Fibroblast of the conjunctiva (primary cell): ENCODE results near the gene TCEA2.

Experiments
- DNase-seq: peaks from one replicate; pipeline ENCODE4 v3.0.0-alpha.2; 2010; ENCODE audit warnings: low read depth

The TCEA2 gene

GRCh38 chr20:64093013-64093503 is 30.1 kb downstream of the TCEA2 start:
- DNase-seq, result no peak

GRCh38 chr20:64095455-64095854 is 32.5 kb downstream of the TCEA2 start:
- DNase-seq, result no peak

DNA sequence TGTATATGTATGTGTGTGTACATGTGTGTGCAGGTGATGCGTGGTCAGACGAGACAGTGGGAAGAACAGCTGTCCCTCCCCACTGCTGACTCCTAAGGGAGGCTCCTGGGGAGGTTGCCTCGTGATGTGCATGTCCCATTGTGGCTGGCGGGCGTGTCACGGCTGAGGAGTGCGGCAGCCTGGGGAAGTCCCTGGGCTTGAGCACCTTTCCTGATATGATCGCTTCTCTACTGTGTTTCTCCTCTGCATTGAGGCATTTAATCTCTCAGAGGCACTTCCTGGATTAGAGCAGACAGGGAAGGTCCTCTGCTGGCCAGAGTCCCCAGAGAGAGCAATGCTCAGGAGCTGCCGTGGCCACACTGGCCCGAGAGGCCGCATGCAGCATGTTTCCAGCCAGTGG is 32.9 kb downstream of the TCEA2 start:
- no peak for DNase-seq

GRCh38 chr20:64096535-64096934 is 33.5 kb downstream of the TCEA2 start:
- DNase-seq, result no peak

GRCh38 chr20:64098471-64099013 is 35.5 kb downstream of the TCEA2 start:
- DNase-seq, result no peak

GRCh38 chr20:64099086-64099786 is 36.2 kb downstream of the TCEA2 start:
- DNase-seq, result no peak

DNA sequence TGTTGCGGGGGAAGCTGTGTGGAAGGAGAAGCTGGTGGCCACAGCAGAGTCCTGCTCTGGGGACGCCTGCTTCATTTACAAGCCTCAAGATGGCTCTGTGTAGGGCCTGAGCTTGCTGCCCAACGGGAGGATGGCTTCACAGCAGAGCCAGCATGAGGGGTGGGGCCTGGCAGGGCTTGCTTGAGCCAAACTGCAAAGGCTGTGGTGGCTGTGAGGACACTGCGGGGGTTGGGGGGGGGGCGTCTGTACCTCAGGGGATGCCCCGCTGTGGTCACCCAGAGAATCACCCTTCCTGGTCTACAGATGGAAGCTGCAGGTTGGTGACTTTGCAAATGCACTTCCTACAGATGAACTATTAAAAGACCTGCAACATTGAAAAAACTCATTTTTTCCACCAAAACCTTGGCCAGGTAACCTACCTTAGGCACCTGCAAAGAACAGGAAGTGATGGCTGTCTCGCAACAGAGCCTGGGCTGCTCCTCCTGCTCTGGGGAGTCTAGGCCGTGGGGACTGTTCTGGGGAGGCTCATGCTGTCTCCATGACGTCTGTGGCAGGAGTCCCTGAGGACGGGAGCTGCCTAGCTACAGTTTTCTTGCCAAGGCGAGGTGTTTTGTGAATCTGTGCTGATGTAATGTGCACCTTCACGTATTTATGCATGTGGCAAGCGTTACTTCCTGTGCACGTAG is 37.0 kb downstream of the TCEA2 start:
- no peak for DNase-seq

DNA sequence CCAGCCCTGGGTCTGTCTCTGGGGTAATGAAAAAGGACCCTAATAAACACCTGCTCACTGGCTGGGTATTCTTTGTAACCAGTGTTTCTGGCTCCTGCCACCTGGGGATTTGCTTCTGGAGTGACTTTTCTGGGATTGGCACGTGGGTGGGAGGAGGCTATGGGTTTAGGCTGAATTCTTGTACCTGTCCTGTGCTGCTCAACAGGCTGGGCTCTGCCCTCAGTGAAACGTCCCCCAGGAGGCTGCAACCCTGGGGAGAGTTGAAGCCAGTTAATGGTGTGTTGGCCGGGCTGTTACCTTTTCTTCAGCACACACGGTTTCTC is 37.5 kb downstream of the TCEA2 start:
- DNase-seq, result no peak

DNA sequence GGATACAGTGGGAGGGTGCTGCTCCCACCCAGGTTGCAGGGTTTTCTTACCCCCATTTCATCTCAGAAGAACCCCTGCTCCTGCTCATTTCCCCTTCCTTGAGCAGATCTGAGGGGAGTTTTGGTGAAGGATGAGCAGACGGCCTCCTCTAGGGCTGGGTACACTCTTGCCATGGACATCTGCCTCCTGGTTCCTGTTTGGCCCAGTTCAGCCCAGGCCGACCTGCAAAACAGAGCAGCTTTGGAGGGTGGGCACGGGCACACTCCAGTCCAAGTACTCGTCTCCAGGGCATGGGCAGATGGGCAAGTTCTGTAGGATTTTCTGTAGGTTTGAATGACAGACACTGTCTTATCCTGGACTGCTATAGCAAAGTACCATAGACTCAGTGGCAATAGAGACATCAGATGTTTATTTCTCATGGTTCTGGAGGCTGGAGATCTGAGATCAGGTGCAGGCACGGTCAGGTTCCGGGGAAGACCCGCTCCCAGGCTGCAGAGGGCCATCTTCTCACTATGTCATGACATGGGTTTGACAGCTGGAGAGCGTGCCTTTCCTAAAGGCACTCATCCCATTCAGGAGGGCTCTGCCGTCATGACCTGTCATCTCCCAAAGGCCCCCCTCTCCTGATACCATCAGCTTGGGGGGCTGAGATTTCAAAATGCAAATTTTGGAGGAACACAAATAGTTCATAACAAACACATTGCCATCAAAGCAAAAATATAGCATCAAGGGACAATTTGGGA is 38.1 kb downstream of the TCEA2 start:
- DNase-seq, result no peak

- no peak for DNase-seq
Measured at GRCh38 chr20:64101731-64102621, 39.0 kb downstream of the TCEA2 start.

DNA sequence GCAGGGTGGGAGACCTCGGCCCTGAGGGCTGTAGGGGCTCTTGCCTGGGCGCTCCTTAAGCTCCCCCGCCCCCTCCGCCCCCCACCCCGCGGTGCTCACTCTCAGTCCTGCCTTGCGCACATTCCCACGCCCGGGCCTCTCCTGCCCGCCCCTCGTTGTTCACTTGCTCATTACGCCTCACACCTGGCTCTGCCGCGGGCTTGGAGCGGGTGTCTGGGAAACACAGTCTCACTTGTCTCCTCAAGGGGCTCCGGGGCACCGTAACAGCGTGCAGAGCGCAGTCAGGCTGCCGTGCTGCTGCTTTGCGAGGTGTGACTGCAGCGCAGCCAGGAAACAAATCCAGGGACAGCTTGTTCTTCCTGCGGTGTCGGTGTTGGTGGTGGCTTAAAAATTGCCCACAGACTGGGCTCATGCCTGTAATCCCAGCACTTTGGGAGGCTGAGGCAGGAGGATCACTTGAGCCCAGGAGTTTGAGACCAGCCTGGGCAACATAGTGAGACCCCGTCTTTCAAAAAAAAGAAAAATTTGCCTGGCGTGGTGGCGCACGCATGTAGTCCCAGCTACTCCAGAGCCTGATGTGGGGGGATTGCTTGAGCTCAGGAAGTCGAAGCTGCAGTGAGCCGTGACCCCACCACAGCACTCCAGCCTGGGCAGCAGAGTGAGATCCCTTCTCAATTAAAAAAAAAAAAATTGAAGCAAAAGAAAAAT is 39.8 kb downstream of the TCEA2 start:
- DNase-seq, result no peak

- no peak for DNase-seq
Measured at GRCh38 chr20:64103871-64104666, 41.1 kb downstream of the TCEA2 start.

GRCh38 chr20:64104667-64105451 is 41.9 kb downstream of the TCEA2 start:
- DNase-seq, result no peak

DNA sequence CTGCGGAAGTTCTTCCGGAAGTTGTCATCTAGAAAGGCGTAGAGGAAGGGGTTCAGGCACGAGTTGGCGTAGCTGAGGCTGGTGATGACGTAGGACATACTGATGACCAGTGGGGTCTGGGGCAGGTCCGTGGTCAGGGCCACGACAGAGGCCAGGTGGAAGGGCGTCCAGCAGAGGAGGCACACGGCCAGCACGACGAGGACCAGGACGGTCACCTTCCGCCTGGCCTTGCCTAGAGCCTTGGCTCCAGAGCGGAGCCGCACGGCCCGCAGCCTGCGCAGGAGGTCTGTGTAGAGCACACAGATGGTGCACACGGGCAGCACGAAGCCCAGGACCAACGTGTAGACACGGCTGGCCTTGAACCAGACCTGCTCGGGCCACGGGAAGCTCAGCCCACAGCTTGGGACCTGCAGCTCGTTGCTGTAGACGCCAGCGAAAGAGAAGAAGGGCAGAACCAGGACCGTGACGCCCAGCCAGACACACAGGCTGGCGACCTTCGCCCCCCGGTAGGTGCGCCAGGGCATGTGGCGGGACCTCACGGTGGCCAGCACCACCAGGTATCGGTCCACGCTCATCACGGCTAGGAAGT is 42.9 kb downstream of the TCEA2 start:
- DNase-seq, result no peak

DNA sequence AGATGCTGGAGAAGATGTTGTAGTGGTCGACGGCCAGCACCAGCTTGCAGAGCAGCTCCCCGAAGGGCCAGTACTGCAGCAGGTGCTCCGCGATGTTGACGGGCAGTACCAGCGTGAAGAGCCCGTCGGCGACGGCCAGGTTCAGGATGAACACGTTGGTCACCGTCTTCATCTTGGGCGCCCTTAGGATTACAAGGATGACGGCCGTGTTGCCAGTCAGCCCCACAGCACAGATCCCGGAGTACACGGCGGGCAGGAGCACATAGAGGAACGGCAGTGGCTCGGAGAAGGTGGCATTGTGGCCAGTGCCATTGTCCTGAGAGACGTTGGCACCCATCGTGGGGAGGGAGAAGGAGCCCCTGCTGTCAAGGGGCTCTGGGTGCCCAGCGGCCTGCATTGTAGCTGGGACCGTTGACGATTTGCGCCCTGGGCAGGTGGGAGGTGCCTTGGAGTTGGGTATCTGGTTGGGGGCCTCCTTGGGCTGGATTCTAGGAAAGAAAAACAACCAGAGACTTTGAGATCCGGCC is 43.5 kb downstream of the TCEA2 start:
- DNase-seq, result no peak

- DNase-seq, result no peak
Measured at GRCh38 chr20:64106981-64107735, 44.2 kb downstream of the TCEA2 start, which contains the start of gene NPBWR2. TSS of gene NPBWR2 (minus strand) at chr20:64107565. CDS start at chr20:64106831, 734 bp downstream.

DNA sequence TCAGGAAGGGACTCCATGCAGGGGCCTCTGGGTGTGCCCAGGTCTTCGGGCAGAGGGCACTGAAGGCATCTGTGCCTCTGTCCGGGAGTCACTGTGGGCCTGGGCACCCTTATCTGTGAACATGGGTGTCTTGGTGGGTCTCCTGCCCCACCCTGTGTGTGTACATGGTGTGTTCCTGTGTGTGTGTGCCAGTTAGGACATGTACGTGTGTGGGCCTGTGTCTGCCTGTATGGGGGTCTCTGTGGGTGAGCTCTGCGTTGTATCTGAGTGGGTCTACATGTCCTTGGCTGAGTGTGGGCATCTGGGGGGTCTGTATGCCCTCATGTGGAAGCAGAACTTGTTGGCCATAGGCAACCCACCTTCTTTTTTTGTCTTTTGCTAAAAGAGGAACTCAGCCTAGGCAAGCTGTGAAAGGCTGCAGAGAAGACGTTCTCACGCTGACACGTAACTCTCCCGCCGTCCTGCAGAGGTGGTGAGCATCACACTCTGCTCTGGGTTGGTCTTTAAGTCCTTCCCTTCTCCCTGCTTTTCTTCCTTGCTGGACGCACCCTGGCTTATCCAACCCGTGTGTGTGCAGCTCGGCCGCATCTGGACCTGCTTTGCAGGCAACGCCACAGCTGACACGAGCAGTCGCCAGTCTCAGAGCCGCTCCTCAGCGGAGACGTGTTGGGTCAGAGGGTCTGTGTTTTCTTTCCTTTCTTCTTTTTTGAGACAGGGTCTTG is 44.9 kb downstream of the TCEA2 start:
- DNase-seq, result no peak
